Erythroblast (primary cell): ENCODE results near the gene CRYBG1.

Experiments used
- DNase-seq, 2 experiments: peaks; one replicate each; lab custom pipeline; 2025; lab: John Stamatoyannopoulos, UW
- GATA1 ChIP-seq: IDR thresholded peaks from 2 replicates; pipeline ENCODE4 v1.6.1; 2011; ENCODE audit warnings: low read depth, mild to moderate bottlenecking, control low read depth, low read length, moderate library complexity
- POLR2A ChIP-seq: IDR thresholded peaks from 2 replicates; pipeline ENCODE4 v1.6.1; 2011; ENCODE audit warnings: mild to moderate bottlenecking, low read length

CRYBG1 gene

GRCh38 chr6:106356378-106356777 is 4.1 kb upstream of the CRYBG1 start:
- TF ChIP-seq POLR2A: no peak
- no peak for TF ChIP-seq GATA1
- no peak for DNase-seq

- DNase-seq: no peak
- TF ChIP-seq GATA1: no peak
- no peak for TF ChIP-seq POLR2A
Measured at GRCh38 chr6:106359959-106360409, 533 bp upstream of the CRYBG1 start.

GRCh38 chr6:106360989-106361430 is 493 bp downstream of the CRYBG1 start:
- DNase-seq: no peak
- no peak for TF ChIP-seq POLR2A
- TF ChIP-seq GATA1: no peak

GRCh38 chr6:106363401-106364138 is 3.1 kb downstream of the CRYBG1 start:
- no peak for DNase-seq
- no peak for TF ChIP-seq GATA1
- TF ChIP-seq POLR2A: no peak

GRCh38 chr6:106369739-106370138 is 9.2 kb downstream of the CRYBG1 start:
- TF ChIP-seq GATA1 (no peak), POLR2A (no peak)
- no peak for DNase-seq

- DNase-seq: no peak
Measured at GRCh38 chr6:106370639-106371038, 10.1 kb downstream of the CRYBG1 start.

GRCh38 chr6:106372838-106373501 is 12.5 kb downstream of the CRYBG1 start:
- no peak for DNase-seq
- TF ChIP-seq POLR2A: no peak
- no peak for TF ChIP-seq GATA1

More at GRCh38 chr6:106370639-106371038, 10.1 kb downstream of the CRYBG1 start:
- no peak for TF ChIP-seq GATA1
- no peak for TF ChIP-seq POLR2A

GRCh38 chr6:106373502-106374239 is 13.2 kb downstream of the CRYBG1 start:
- no peak for DNase-seq
- TF ChIP-seq POLR2A: no peak
- no peak for TF ChIP-seq GATA1

GRCh38 chr6:106377061-106377540 is 16.6 kb downstream of the CRYBG1 start:
- TF ChIP-seq GATA1 (no peak), POLR2A (no peak)
- no peak for DNase-seq

- no peak for DNase-seq
- TF ChIP-seq POLR2A (no peak), GATA1 (no peak)
Measured at GRCh38 chr6:106379951-106380350, 19.4 kb downstream of the CRYBG1 start.

GRCh38 chr6:106380407-106380806 is 19.9 kb downstream of the CRYBG1 start:
- no peak for DNase-seq
- no peak for TF ChIP-seq POLR2A
- TF ChIP-seq GATA1: no peak

GRCh38 chr6:106381223-106381622 is 20.7 kb downstream of the CRYBG1 start:
- TF ChIP-seq GATA1: no peak
- TF ChIP-seq POLR2A: no peak
- DNase-seq: no peak

GRCh38 chr6:106381881-106382280 is 21.4 kb downstream of the CRYBG1 start:
- no peak for DNase-seq
- no peak for TF ChIP-seq GATA1
- TF ChIP-seq POLR2A: no peak
